Activated CD4-positive, alpha-beta T cell treated with anti-CD3 and anti-CD28 coated beads, Interleukin-2, Interleukin-6, amounts not matched to agents 100 ng/mL and 50 ng/mL, durations not matched to agents 16 hours and 8 hours (primary cell): ENCODE results near the gene ZNF221.
"Not testable (repeated sequence)": the region's sequence is repeated elsewhere in the genome, so short reads cannot be mapped to it uniquely, and the experiment has no call there.

ENCODE experiments used
- DNase-seq: peaks from one replicate; pipeline ENCODE4 v3.0.0-alpha.2; 2020

ZNF221 gene

GRCh38 chr19:43950834-43951645 is at the start of gene ZNF221:
TSS of gene ZNF221 (plus strand) at chr19:43951228. CDS start at chr19:43962727, 11,499 bp downstream.
- peak; percentile 82 for DNase-seq

- DNase-seq, result peak; percentile 72
Observed at GRCh38 chr19:43901395-43902390, 49.3 kb upstream of the ZNF221 start.

GRCh38 chr19:43902399-43902798 is 48.6 kb upstream of the ZNF221 start:
- DNase-seq, result no peak

- DNase-seq, result no peak
Observed at GRCh38 chr19:43905897-43906296, 45.1 kb upstream of the ZNF221 start.

- no peak for DNase-seq
Observed at GRCh38 chr19:43906774-43907173, 44.3 kb upstream of the ZNF221 start.

GRCh38 chr19:43908659-43909058 is 42.4 kb upstream of the ZNF221 start:
- no peak for DNase-seq

GRCh38 chr19:43910884-43911283 is 40.1 kb upstream of the ZNF221 start:
- no peak for DNase-seq

- no peak for DNase-seq
Observed at GRCh38 chr19:43913383-43913782, 37.6 kb upstream of the ZNF221 start.

GRCh38 chr19:43914051-43914450 is 37.0 kb upstream of the ZNF221 start:
- no peak for DNase-seq

GRCh38 chr19:43923875-43924274 is 27.2 kb upstream of the ZNF221 start:
- no peak for DNase-seq

GRCh38 chr19:43928820-43929219 is 22.2 kb upstream of the ZNF221 start:
- no peak for DNase-seq

GRCh38 chr19:43934055-43934984 is 16.7 kb upstream of the ZNF221 start:
- DNase-seq, result peak; percentile 6

- peak; percentile 93 for DNase-seq
Observed at GRCh38 chr19:43934985-43935708, 15.9 kb upstream of the ZNF221 start, which contains the start of gene ZNF45. TSS of gene ZNF45 (minus strand) at chr19:43935282. CDS start at chr19:43922185, 13,097 bp downstream.

- DNase-seq, result no peak
Observed at GRCh38 chr19:43936188-43936587, 14.8 kb upstream of the ZNF221 start.

- no peak for DNase-seq
Observed at GRCh38 chr19:43939557-43940260, 11.3 kb upstream of the ZNF221 start.

GRCh38 chr19:43940719-43941118 is 10.3 kb upstream of the ZNF221 start:
- DNase-seq, result no peak

GRCh38 chr19:43941209-43941608 is 9.8 kb upstream of the ZNF221 start:
- no peak for DNase-seq

GRCh38 chr19:43947412-43947811 is 3.6 kb upstream of the ZNF221 start:
- DNase-seq, result not testable (repeated sequence)

GRCh38 chr19:43949803-43950202 is 1.2 kb upstream of the ZNF221 start:
- not testable (repeated sequence) for DNase-seq

GRCh38 chr19:43956827-43957226 is 5.8 kb downstream of the ZNF221 start:
- no peak for DNase-seq

- no peak for DNase-seq
Observed at GRCh38 chr19:43957891-43958290, 6.9 kb downstream of the ZNF221 start.
